Glomerular visceral epithelial cell (primary cell): Measurements from ENCODE around the gene AHNAK.

Experiments
- DNase-seq: peaks from one replicate; pipeline ENCODE4 v3.0.0-alpha.2; 2016; ENCODE audit errors: extremely low spot score

AHNAK gene

GRCh38 chr11:62496676-62497075 lies 49.9 kb downstream of the AHNAK start:
- no peak for DNase-seq

- DNase-seq, result no peak
Observed at GRCh38 chr11:62494246-62494645, 52.4 kb downstream of the AHNAK start.

- DNase-seq, result no peak
Observed at GRCh38 chr11:62493801-62494200, 52.8 kb downstream of the AHNAK start.

- no peak for DNase-seq
Observed at GRCh38 chr11:62492586-62492985, 54.0 kb downstream of the AHNAK start.

GRCh38 chr11:62491571-62492329 lies 54.9 kb downstream of the AHNAK start:
- DNase-seq, result no peak

GRCh38 chr11:62489204-62489603 lies 57.4 kb downstream of the AHNAK start:
- DNase-seq, result no peak

- DNase-seq, result no peak
Observed at GRCh38 chr11:62487738-62488551, 58.7 kb downstream of the AHNAK start.

GRCh38 chr11:62487136-62487535 lies 59.5 kb downstream of the AHNAK start:
- DNase-seq, result no peak

GRCh38 chr11:62484352-62484751 lies 62.3 kb downstream of the AHNAK start:
- DNase-seq, result no peak

- no peak for DNase-seq
Observed at GRCh38 chr11:62482753-62483152, 63.9 kb downstream of the AHNAK start.

- DNase-seq, result no peak
Observed at GRCh38 chr11:62479631-62480201, 66.9 kb downstream of the AHNAK start.

GRCh38 chr11:62477927-62478326 lies 68.7 kb downstream of the AHNAK start:
- DNase-seq, result no peak

GRCh38 chr11:62472063-62472884 lies 74.3 kb downstream of the AHNAK start:
- peak; percentile 58 for DNase-seq

GRCh38 chr11:62471603-62472002 lies 75.0 kb downstream of the AHNAK start:
- no peak for DNase-seq

GRCh38 chr11:62468577-62468976 lies 78.0 kb downstream of the AHNAK start:
- DNase-seq, result no peak

- no peak for DNase-seq
Observed at GRCh38 chr11:62466444-62466843, 80.2 kb downstream of the AHNAK start.

GRCh38 chr11:62464655-62465054 lies 82.0 kb downstream of the AHNAK start:
- DNase-seq, result no peak

- no peak for DNase-seq
Observed at GRCh38 chr11:62463121-62463542, 83.5 kb downstream of the AHNAK start.

GRCh38 chr11:62462508-62462892 lies 84.1 kb downstream of the AHNAK start:
- DNase-seq, result no peak

- DNase-seq, result peak; percentile 52
Observed at GRCh38 chr11:62461740-62462507, 84.7 kb downstream of the AHNAK start.

GRCh38 chr11:62459080-62459479 lies 87.5 kb downstream of the AHNAK start:
- DNase-seq, result no peak
